RWPE2 (cell line): ENCODE data around the gene CCDC30.

Source experiments
- ATAC-seq: fragments of 200-7000 bp; cut with Tn5 transposase; 3 replicates; pipeline ENCODE4 v1.9.1; 2021; ENCODE audit warnings: low read depth
- DNase-seq: peaks from one replicate; pipeline ENCODE4 v3.0.0-alpha.2; 2020; ENCODE audit warnings: low spot score
- H3K27ac ChIP-seq: fragments of 450-650 bp; 2 replicates; pipeline ENCODE4 v1.5.1; 2017; ENCODE audit warnings: mild to moderate bottlenecking; ENCODE audit not compliant: poor library complexity, severe bottlenecking
- H3K27me3 ChIP-seq: fragments of 250-450 bp; sonication (Bioruptor Pico); 2 replicates; pipeline ENCODE4 v1.5.1; 2021; ENCODE audit warnings: mild to moderate bottlenecking, moderate library complexity; ENCODE audit not compliant: insufficient read depth, poor library complexity, severe bottlenecking
- H3K36me3 ChIP-seq: fragments of 250-450 bp; sonication (Bioruptor Pico); 2 replicates; pipeline ENCODE4 v1.5.1; 2020; ENCODE audit warnings: low read depth, mild to moderate bottlenecking, moderate library complexity
- H3K4me1 ChIP-seq: fragments of 250-450 bp; sonication (Bioruptor Pico); 2 replicates; pipeline ENCODE4 v1.5.1; 2021; ENCODE audit warnings: mild to moderate bottlenecking, moderate library complexity; ENCODE audit not compliant: insufficient read depth, poor library complexity, severe bottlenecking
- H3K4me3 ChIP-seq: fragments of 250-450 bp; sonication (Bioruptor Pico); 2 replicates; pipeline ENCODE4 v1.5.1; 2021; ENCODE audit warnings: mild to moderate bottlenecking, moderate library complexity; ENCODE audit not compliant: severe bottlenecking
- H3K9me3 ChIP-seq: fragments of 250-450 bp; sonication (Bioruptor Pico); 2 replicates; pipeline ENCODE4 v1.5.1; 2021; ENCODE audit warnings: mild to moderate bottlenecking, moderate library complexity; ENCODE audit not compliant: severe bottlenecking
- CTCF ChIP-seq: fragments of 450-650 bp; IDR thresholded peaks from one replicate; pipeline ENCODE4 v1.5.1; 2017; ENCODE audit warnings: mild to moderate bottlenecking, moderate library complexity; ENCODE audit not compliant: poor library complexity, severe bottlenecking

The CCDC30 gene

GRCh38 chr1:42419126-42419821 is 43.8 kb upstream of the CCDC30 start:
- no peak for ATAC-seq
- no peak for DNase-seq
- no peak overlapping the region for H3K27ac ChIP-seq
- no peak overlapping the region for H3K4me3 ChIP-seq
- peaks cover 4% of the 10 kb centered on the region for H3K4me1 ChIP-seq
- no peaks in the 10 kb centered on the region for H3K9me3 ChIP-seq
- H3K27me3 ChIP-seq: no peaks in the 10 kb centered on the region
- H3K36me3 ChIP-seq: no peaks in the 10 kb centered on the region
- TF ChIP-seq CTCF: no peak

GRCh38 chr1:42420121-42420520 is 43.0 kb upstream of the CCDC30 start:
- Histone ChIP-seq H3K9me3 (no peaks in the 10 kb centered on the region), H3K27me3 (no peaks in the 10 kb centered on the region), H3K4me1 (peaks cover 4% of the 10 kb centered on the region), H3K4me3 (no peak overlapping the region), H3K27ac (no peak overlapping the region), H3K36me3 (no peaks in the 10 kb centered on the region)
- no peak for ATAC-seq
- no peak for TF ChIP-seq CTCF
- no peak for DNase-seq

- H3K27me3 ChIP-seq: no peaks in the 10 kb centered on the region
- ATAC-seq (peak; percentile 33; the same call in 1 of the 3 replicates), DNase-seq (no peak)
- H3K4me1 ChIP-seq: peaks cover 4% of the 10 kb centered on the region
- no peaks in the 10 kb centered on the region for H3K9me3 ChIP-seq
- no peak overlapping the region for H3K4me3 ChIP-seq
- H3K27ac ChIP-seq: no peak overlapping the region
- no peak for TF ChIP-seq CTCF
- no peaks in the 10 kb centered on the region for H3K36me3 ChIP-seq
These were observed 42.0 kb upstream of the CCDC30 start for GRCh38 chr1:42420911-42421585.

- ATAC-seq (no peak), DNase-seq (no peak)
- H3K4me3 ChIP-seq: no peak overlapping the region
- H3K36me3 ChIP-seq: no peaks in the 10 kb centered on the region
- no peak for TF ChIP-seq CTCF
- no peak overlapping the region for H3K27ac ChIP-seq
- H3K9me3 ChIP-seq: no peaks in the 10 kb centered on the region
- no peaks in the 10 kb centered on the region for H3K27me3 ChIP-seq
- H3K4me1 ChIP-seq: peaks cover 4% of the 10 kb centered on the region
These were observed 40.3 kb upstream of the CCDC30 start for GRCh38 chr1:42422737-42423136.

GRCh38 chr1:42423681-42424080 is 39.4 kb upstream of the CCDC30 start:
- H3K4me1 ChIP-seq: peaks cover 4% of the 10 kb centered on the region
- no peak for DNase-seq
- no peaks in the 10 kb centered on the region for H3K27me3 ChIP-seq
- no peak overlapping the region for H3K4me3 ChIP-seq
- no peak overlapping the region for H3K27ac ChIP-seq
- ATAC-seq: no peak
- H3K9me3 ChIP-seq: no peaks in the 10 kb centered on the region
- no peaks in the 10 kb centered on the region for H3K36me3 ChIP-seq
- no peak for TF ChIP-seq CTCF
